ENCODE measurements around the gene NKX1-1.

NKX1-1 gene

DNA sequence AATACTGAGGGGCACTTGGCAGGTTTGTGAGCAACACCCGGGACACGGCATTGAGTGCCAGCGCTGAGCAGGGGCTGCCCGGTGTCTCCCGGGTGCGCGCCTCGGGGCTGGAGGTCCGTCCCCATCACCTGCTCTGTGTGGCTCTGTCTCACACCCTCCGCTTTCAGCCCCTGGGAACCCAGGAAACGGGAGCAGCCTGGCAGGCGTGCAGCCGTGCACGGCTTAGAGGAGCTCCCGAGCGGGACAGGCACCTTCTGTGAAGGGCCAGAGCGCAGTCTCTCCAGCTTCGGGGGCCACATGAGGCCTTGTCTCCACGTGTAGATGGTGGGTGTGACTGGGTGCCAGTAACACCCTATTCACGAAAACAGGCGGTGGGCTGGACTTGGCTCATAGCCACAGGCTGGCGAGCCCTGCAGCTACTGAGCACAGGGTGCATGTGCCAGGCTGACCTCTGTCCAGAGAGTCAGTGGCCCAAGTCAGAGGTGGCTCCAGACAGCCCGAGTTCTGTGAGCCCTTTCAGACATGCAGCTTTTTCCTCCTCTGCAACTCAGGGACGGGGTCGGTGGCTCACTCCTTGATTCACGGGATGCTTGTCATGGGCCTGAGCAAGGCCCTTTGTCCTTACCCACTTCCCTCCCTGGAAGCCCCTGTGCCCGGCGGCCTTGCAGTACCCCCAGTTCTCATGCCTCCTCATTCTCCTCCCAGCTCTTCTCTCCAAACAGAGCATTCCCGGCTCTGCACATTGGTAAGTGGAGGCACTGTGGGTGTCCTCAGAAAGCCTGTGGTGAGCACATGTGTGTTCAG, 35.7 kb downstream of the NKX1-1 start:
- no peak for DNase-seq

DNA sequence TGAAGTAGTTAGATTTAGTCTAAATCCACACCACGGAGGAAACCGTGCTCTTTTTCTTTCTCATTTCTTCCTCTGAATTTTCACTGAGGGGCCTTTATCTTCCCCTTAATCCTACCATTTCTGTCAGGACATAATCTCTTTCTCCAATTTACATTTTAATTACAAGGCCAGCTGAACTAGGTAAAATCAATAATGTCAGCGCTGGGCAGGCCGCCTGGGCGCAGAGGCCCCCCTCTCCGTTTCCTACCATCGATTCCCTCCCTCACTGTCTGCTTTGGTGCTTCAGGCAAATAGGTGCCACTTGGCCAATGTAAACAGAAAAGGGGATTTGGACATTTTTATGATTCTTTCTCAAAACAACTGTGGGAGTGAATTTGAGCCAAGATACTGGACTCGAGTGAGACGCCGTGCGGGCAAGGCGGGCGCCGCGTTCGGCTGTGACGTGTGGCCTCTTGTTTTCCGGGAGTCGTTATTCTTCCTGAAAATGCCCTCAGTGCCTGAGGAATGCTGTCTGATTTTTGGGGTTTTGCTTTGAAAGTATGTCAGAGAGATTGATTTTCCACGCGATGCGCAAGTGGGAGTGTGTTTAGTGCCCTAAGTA, 36.7 kb downstream of the NKX1-1 start:
- no peak for DNase-seq

DNA sequence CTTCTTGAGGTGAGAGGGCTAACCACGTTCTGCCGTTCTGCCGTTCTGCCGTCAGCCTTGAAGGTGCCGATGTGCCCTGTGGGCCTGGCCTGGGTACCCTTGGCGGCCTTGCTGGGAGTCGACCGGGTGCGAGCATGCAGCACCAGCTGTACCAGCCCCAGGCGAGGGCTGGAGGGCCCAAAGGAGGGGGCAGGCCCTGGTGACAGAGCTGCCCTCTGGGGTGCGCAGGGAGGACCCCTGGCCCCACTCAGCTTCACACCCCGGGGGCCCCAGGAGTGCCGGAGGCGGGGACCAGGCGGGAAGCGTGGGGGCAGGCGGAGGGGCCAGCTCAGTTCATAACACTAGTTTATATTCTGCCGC, 37.2 kb downstream of the NKX1-1 start:
- DNase-seq, result no peak

DNA sequence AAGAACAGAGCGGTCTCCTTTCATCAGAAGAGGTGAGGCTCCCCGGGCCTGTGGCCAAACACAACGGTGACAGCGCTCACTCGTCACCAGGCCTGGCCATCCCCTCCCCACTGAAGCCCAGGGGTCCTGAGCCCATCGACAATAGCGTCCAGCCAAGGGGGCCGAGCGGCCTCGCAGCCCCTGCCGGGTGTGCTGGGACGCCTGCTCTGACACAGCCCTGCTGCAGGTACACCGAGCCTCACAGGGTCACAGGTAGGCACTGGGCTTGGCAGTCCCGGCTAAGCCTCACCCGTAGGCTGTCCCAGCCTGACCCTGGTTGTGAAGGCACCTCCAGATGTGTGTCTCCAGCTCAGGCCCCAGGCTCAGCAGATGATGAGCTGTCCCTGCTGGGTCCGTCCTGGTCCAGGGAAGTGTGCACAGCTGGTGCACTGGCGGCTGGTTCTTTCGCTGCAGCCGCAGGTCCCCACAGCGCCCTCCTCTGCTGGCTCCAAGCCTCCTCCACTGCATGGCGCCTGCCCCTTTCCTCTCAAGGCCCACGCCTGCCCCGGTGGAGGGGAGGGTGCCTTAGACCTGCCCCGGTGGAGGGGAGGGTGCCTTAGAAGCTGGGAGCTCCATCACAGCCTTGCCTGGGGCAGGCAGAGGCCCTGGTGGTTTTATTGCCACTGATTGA, 37.7 kb downstream of the NKX1-1 start:
- no peak for DNase-seq

DNA sequence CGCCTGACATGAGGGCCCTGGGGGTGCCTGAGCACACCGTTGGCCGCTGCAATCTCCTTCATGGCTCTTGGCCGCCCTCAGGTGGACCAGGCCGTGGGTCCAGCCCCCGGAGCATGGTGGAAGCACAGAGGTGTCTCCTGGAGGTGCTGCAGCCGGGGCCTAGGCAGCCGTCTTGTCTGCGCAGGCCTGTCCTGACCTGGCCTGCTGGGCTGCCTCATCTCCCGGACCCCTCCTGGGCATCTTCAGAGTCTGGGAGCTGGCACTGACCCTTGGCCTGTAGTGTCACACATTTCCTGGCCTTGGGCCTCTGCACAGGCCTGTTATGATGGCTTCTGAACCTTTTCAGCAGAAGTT, 38.3 kb downstream of the NKX1-1 start:
- DNase-seq, result no peak

DNA sequence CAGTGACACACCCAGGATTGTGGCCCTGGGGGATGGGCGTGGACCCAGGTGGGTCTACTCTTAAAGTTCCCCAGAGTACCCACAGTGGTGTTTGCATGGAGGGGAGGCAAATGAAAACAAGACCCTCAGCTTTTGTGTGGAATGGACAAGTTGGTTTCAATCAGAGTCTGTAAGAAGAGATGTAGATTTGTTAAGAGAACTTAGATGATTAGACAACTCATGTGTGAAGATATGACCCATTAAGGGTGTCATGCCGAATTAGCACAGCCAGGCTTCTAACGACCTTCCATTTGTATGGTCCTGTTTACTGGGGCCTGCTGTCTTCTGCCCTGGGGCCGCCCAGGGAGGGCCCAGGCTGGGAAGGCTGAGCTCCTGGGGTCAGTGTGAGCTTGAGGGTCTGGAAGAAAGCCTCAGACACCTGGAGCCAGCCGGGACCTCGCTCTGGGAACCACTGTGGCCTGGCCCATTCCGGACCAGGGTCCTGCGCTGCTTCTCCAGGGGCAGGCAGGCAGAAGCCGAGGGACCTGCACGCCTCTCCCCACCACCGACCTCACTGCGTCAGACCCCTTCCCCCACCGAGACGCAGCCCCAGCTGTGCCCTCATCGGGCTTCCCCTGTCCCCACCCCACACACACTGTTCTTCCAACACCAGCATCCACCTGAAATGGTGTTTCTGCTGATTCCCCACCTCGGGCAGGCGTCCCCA, 38.9 kb downstream of the NKX1-1 start:
- no peak for DNase-seq

DNA sequence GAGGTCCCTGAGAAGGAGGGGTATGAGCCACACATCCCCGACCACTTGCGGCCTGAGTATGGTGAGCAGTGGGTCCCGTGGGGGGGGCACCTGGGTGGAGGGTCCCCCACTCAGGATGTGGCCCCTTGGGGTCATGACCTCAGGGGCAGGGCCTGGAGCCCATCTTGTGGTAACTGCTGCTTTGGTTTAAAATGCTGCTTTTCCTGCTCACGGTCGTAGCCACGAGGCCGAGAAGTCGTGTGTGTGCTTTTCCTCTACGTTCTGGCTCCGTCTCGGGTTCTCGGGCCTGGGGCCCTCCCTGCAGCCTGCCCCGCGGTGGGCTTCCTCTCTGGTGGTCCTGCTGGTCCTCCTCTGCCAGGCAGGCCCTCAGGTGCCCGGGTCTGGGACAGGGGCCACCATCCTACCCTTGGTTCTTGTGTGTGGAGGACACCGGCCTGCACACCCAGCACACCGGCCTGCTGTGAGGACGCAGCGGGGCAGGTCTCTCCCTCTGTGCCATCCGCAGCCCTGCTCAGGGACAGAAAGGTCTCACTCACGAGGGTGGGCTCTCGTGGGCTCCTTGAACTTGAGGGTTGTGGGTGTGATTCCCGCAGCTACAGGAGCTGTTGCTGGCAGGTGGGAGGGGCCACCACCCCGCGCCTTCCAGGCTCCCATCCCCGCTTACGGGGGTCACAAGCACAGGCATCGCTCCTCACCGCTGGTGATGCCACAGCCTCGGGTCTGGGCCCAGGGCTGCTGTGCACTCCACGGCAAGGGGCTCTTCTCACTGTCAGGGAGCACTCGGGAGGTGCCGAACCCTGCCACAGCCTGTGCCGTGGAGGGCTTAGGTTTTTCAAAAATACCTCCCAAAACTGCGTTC, 39.6 kb downstream of the NKX1-1 start:
- DNase-seq, result no peak

DNA sequence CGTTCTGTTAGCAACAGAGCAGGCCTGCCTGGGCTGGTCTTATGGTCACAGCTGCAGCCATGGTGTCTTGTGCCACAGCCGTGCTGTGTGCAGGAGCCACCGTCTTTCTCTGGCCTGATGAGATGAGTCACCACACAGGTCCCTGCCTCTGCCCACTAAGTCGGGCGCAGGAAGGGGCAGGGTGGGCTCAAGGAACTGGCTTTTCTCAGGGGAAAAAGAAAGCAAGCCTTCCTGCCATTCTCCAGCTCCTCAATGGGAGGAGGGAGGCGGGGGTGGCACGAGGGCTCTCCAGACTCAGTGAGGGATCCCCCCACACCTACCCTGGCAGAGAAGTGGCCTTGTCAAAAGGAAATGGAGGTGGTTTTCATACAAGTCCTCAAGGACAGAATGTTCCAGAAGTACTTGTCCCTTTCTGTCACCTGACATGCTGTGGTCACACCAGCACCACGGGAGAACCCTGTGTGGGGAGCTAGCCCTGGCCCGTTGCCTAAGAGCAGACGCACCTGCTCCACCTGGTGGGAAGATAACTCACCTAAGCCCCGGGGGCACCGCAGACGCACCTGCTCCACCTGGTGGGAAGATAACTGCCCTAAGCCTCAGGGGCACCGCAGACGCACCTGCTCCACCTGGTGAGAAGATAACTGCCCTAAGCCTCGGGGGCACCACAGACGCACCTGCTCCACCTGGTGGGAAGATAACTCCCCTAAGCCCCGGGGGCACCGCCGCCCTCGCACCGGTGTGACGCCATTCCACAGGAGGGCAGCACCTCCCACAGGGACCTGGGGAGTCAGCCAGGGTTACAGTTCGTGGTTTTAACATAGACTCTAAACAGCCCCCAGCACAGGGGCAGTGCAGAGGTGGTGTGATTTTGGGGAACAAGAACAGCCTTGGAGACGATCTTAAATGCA, 40.7 kb downstream of the NKX1-1 start:
- DNase-seq, result no peak

DNA sequence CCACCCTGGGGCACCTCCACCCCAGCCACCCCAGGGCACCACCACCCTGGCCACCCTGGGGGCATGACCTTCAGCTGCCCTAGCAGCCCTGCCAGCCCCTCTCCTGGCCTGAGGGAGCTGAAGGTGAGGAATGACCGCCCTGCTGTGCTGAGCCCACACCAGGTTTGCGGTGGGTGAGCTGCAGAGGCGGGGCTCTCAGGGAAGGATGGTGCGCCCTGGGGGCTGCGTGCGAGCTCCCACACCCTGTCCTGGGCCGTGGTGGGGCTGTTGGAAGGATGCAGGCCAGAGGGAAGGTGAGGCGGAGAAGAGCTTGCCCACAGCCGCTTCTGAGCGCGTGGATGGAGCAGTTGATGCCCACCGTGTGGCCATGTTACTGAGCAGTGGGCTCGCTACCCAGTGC, 41.5 kb downstream of the NKX1-1 start:
- DNase-seq, result no peak

DNA sequence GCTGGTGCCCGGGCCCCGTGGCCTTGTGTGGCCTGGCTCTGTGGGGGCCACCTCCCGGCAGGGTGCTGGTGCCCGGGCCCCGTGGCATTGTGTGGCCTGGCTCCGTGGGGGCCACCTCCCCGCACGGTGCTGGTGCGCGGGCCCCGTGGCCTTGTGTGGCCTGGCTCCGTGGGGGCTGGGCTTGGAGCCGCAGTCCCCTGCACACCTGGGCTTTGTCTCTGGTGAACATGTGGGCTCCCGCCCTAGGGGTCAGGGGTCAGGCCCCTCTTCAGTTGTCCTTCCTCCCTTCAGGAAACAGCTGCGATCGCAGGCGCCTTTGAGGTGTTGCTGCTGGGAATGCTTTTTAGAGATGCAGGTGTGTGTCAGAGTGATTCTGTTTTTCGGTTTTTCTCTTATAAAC, 42.0 kb downstream of the NKX1-1 start:
- DNase-seq, result no peak

DNA sequence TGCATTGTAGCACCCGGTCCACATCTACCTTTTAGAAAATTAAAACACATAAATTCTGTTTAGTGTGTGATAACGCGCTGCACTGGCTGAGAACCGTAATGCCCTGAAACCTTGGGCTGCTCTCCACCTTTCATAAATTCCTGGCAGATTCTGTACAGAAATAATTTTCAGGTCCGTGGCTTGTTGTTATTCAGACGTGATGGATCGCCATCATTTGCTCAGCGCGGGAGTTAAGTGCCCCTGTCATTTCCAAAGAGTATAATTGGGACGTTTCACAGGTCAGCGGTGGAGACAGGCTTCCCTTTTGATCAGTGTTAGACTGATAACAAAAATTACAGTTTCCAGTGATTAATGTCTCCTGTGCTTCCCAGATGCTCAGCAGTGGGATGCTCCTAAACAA, 42.7 kb downstream of the NKX1-1 start:
- no peak for DNase-seq

DNA sequence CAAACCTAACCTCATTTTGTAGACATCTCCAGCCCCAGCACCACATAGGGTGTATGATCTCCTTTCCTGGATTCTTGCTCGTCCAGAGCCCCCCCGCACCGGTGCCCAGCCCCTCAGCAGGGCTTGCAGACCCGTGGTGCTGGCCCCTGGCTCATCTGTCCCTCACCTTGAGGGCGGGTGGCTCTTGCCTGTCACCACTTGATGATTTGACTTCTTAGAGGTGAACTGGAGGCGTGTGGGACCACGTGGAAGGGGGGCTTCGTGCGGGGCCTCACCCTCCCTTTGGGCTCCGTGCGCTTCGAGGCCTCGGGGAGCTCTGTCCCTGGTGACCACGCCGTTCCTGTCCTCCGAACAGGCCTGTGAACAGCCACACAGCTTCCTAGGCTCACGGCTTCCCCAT, 43.7 kb downstream of the NKX1-1 start:
- DNase-seq, result no peak

DNA sequence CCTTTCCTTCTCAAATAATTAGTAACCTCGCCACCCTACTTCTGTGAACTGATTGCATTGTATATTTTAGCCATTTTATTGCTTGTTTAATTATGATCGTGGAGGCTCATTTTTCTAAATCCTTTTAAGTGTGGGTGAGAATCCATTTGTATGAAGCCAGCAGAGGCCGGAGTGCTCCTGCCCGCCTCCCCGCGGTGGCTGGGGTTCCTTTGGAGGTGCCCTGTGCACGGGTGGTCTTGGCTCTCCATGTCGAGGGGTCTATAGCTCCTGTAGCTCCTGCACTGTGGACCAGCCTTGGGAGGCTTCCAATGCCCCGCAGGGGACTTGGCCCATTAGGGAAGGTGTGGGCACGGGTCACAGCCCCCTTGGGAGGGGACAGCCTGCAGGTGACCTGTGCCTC, 44.2 kb downstream of the NKX1-1 start:
- DNase-seq, result no peak

DNA sequence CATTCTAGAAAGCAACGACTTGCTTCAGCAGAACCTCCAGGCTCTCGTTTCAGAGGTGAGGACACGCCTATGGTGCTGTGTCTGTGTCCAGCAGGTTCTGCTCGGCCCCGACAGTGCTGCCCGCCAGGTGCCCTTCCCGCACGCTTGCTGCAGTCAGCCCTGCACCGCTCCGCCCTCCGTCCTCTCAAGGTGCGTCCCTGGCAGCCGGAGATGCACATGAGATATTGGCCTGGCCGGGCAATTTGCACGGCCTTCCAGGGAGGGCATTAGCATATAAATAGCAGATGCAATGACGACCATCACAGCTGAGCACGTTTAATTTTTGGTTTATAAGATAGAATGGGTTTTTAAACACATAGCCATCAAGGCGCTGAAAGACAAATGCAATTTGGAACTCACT, 44.8 kb downstream of the NKX1-1 start:
- DNase-seq, result no peak

DNA sequence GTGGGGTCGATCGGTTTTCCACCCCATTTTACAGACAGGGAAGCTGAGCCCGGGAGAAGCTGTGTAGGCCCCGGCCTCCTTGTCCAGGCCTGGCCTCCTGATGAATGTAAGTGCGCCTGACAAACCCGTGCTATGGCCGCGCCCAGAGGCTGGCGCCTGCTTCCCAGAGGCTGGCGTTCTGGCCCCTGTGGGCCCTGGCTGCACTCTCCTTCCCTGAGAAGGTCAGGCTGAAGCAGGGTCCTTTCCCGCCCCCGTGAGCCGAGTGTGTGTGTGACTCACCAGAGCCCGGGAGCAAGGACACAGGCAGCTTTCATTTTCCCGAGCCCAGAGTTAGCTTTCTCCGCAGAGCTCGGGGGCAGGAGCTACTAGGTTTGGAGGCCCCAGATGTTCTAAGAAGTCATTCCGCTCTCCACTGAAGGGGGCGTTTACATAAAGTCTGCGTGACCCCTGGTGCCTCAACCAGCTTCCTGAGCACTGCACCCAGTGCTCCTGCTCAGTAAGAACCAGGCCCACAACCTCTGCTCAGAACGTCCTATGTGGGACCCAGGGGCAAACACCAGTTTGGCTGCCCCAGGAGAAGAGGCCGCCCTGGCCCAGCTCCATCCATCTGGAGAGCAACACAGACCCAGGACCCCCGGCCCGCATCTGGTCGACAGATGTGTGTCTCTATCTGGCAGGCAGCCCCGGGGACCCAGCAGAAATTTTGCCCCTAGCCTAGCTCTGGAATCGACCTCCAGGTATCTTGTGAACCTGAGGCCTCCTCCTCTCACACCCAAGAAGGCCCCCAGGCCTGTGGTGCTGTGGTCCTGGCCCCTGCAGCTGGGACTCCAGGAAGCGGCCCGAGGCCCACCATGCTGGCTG, 45.6 kb downstream of the NKX1-1 start:
- no peak for DNase-seq

DNA sequence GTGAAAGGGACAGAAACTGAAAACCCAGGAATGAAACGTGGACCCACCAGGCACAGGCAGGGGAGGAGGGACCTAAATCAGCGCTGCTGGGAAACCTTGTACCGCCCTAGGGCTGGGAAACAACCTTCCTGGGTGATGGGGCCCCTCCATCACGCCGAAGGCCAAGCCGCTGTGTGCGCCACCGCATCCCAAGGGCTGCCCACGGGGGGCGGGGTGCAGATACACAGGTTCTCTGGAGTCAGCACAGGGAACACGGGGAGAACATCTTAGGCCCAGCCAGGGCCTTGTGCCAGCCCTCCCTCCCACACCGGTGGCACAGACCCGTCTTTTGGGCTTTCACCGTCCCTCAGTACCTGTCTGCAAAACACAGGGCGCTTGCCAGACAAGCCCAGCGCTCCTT, 46.3 kb downstream of the NKX1-1 start:
- DNase-seq, result no peak

DNA sequence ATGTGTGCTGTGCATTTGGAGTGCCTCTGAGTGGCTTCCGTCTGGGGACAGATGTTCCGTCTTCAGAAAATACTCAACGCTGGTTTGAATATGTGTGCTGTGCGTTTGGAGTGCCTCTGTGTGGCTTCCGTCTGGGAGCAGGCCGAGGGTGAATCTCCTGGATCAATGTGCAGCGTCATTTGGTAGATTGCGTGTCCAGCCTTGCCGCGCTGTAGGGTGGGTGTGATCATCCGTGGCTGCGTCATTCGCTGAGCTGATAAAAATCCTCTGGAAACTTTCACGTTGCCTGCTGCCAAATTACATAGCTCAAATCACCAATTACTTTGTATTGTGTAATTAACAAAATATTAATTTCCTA, 47.1 kb downstream of the NKX1-1 start:
- no peak for DNase-seq

DNA sequence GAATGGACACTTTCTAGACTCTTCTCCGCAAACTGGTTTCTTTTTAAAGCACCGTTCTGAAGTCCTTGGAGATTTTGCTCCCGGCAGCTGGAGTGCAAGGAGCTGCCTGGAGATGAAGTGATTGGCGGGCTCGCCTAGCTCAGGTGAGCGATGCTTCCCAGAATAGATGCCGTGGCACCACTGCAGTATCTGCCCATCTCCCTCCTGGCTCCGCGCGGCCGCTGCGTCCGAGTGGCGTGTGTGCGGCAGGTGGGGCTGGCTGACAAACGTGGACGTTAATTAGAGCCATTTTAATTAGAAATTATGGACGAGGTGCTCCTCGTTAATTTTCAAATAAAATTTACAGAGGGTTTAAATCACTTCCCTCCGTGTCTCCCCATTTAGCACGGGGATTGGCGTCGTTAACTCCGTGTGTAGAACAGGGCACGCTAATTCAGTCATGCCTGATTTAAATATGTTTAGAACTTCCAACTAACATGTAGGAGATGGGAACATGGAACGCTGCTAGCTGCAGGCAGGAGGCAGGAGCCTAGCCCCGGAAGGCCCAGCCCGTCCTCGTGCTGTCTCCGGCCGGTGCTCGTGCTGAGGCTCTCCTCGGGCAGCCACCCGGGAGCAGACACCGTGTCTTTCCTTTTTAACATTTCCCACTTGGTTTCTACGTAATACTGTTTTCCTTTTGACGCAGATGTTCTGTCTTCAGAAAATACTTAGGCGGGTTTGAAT, 47.7 kb downstream of the NKX1-1 start:
- no peak for DNase-seq

DNA sequence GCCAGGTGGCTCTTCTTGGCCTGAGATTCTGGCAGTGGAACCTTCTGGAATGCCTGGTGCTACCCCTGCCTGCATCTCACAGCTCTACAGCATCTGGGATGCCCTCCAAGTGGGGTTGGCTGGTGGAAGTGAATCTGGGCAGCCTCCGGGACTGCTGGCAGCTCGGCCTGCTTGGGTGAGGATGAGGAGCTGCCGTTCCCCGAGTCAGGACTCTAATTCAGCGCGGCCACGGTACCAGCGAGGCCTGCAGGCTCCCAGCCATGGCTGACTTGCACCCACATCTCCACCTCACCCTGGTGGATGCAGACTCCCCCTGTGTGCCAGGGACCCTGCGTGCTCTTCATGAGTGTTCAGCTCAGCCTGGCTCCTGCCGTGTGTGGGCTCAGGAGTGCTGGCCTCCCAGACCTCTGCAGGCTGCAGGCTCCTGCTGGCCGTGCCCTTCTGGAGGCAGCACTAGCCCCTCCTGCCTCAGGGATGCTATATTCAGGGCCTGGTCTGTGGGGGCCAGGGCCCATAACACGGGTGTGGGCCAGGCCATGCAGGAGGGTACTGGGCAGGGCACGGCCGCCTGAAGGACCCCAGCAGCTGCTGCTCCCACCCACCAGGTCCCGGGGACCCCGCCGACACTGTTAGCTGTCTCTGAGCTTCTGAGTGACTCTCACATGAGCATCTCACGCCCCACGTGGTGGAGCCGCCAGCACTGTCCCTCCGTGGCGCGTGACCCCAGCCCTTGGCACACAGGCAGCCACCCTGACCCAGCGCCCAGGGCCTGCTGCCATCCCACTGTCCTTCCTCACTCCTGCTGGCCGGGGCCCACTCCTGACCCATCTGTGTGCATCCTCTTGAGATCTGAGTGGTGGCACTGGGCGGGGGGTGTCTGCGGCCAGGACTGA, 48.6 kb downstream of the NKX1-1 start:
- no peak for DNase-seq
